Tibial artery (tissue), 4 donors: ENCODE measurements around the gene SOCS3.

Experiments used
- DNase-seq, 2 donors: peaks; one replicate each; pipeline ENCODE4 v3.0.0-alpha.2; 2019
- H3K27ac ChIP-seq, 2 donors: fragments of 200-600 bp; sonication (generic) in 1 of 2; 1 replicate in 1 of 2; 2 replicates in 1 of 2; pipeline ENCODE4 v1.5.1; 2018 to 2019; ENCODE audit warnings: mild to moderate bottlenecking in 1 of 2
- H3K27me3 ChIP-seq, 2 donors: fragments of 200-600 bp; sonication (generic) in 1 of 2; one replicate each; pipeline versions ENCODE4 v1.5.1 to v1.6.0; 2016 to 2019
- H3K36me3 ChIP-seq, 3 donors: fragments of 200-600 bp; sonication (generic) in 2 of 3; one replicate each; pipeline ENCODE4 v1.5.1; 2016 to 2019; ENCODE audit warnings: mild to moderate bottlenecking in 2 of 3
- H3K4me1 ChIP-seq, 4 donors: fragments of 200-600 bp; sonication (generic) in 2 of 4; 1 replicate in 3 of 4; 2 replicates in 1 of 4; pipeline ENCODE4 v1.5.1; 2016 to 2019
- H3K4me3 ChIP-seq, 2 donors: fragments of 200-600 bp; sonication (generic) in 1 of 2; 1 replicate in 1 of 2; 2 replicates in 1 of 2; pipeline ENCODE4 v1.5.1; 2018 to 2019; ENCODE audit warnings: mild to moderate bottlenecking in 2 of 2
- H3K9me3 ChIP-seq, 3 donors: fragments of 200-600 bp; sonication (generic) in 1 of 3; one replicate each; pipeline ENCODE4 v1.5.1; 2016 to 2019
- CTCF ChIP-seq, 2 experiments: fragments of 200-600 bp in 1 of 2; fragments of 450-650 bp in 1 of 2; IDR thresholded peaks; one replicate each; pipeline ENCODE4 v1.5.1; 2017 to 2019; ENCODE audit warnings: antibody characterized with exemption in 2 of 2, mild to moderate bottlenecking in 1 of 2, moderate library complexity in 1 of 2
- intact Hi-C: fragments of 100-400 bp; cut with DNase I; formaldehyde crosslinking; loops from one replicate; pipeline ENCODE4 v1.15.0; 2023; ENCODE audit warnings: low total_unique reads

SOCS3 gene

DNA sequence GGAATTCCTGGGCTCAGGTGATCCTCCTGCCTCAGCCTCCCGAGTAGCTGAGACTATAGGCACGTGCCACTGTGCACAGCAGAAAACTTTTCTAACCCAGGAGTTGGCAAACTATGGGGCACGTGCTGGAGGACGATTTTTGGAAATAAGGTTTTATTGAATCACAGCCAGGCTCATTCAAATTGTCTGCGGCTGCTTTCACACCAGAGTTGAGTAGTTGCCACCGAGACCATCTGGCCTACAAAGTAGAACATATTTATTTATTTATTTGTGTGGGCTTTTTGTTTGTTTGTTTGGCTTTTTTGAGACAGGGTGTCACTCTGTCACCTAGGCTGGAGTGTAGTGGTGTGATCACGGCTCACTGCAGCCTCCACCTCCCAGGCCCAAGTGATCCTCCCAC, 11.2 kb upstream of the SOCS3 start:
- intact Hi-C loops = no loop called here
- H3K9me3 ChIP-seq = no peaks in the 10 kb centered on the region
- no peak for DNase-seq
- TF ChIP-seq CTCF (IDR thresholded peaks at IDR 0.05) = no peak
- H3K27me3 ChIP-seq = no peaks in the 10 kb centered on the region
- H3K36me3 ChIP-seq = no peaks in the 10 kb centered on the region
- H3K27ac ChIP-seq = no peak overlapping the region
- H3K4me3 ChIP-seq = no peak overlapping the region
- peaks cover 0 to 16% (median 11%) of the 10 kb centered on the region in 4 donors for H3K4me1 ChIP-seq

DNA sequence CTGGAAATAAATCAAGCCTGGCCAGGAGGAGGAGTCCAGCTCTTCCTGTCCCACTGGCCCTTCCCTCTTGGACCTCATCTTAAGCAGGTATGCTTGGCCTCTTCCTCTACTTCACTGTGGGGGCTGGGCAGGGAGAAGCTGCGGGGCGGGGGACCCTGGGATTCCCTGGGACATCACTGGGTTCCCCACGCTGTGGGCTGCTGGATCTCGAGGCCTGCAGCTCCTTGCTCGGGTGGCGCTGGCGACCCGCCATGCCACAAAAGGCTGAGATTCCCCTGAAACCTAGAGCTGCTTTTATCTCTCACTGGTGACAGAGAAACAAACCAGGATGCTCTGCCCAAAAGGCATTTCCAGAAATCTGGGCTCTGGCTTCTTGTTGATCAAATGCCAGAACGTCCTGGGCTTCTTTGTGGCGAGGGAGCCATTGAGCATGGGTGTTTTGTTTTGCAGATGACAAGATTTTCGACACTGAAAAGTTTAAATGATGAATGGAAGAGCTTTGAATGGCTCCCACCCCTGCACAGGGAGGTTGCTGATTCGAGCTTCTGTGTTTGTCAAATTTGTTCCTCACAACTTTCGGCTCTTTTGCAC, 10.0 kb upstream of the SOCS3 start:
- intact Hi-C loops = no loop called here
- Histone ChIP-seq H3K4me3 (no peak overlapping the region), H3K27ac (no peak overlapping the region), H3K9me3 (no peaks in the 10 kb centered on the region), H3K36me3 (no peaks in the 10 kb centered on the region), H3K4me1 (peaks cover 0 to 19% (median 17%) of the 10 kb centered on the region in 4 donors), H3K27me3 (no peaks in the 10 kb centered on the region)
- DNase-seq = no peak
- TF ChIP-seq CTCF (IDR thresholded peaks at IDR 0.05) = no peak

GRCh38 chr17:78368854-78369495, 9.1 kb upstream of the SOCS3 start:
- no peak for DNase-seq
- intact Hi-C loops = no loop called here
- Histone ChIP-seq H3K36me3 (no peaks in the 10 kb centered on the region), H3K27ac (no peak overlapping the region), H3K9me3 (no peaks in the 10 kb centered on the region), H3K4me1 (peaks cover 0 to 19% (median 17%) of the 10 kb centered on the region in 4 donors), H3K4me3 (no peak overlapping the region), H3K27me3 (no peaks in the 10 kb centered on the region)
- TF ChIP-seq CTCF (IDR thresholded peaks at IDR 0.05) = no peak

DNA sequence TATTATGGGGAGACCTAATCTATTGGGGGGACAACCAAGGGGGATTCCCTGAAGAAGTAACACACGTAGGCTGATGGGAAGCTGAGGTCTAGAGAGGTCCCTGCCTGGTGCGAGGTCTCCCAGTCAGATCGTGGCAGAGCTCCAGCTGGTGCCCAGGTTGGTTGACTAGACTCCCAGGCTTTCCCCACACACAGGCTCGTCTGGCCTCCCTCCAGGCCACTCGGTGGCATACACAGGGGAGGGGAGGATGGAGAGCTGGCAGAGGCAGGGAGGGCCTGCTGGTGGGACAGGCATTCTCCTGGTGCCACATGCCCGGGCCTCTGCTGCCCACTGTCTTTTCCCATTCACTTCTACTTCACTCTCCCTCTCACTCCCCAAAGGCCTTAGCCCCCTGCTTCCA, 8.5 kb upstream of the SOCS3 start:
- TF ChIP-seq CTCF (IDR thresholded peaks at IDR 0.05) = no peak
- H3K36me3 ChIP-seq = no peaks in the 10 kb centered on the region
- no peaks in the 10 kb centered on the region for H3K27me3 ChIP-seq
- H3K27ac ChIP-seq = no peak overlapping the region
- H3K9me3 ChIP-seq = no peaks in the 10 kb centered on the region
- DNase-seq = no peak
- peaks cover 0 to 19% (median 17%) of the 10 kb centered on the region in 4 donors for H3K4me1 ChIP-seq
- no peak overlapping the region for H3K4me3 ChIP-seq
- intact Hi-C loops = no loop called here

DNA sequence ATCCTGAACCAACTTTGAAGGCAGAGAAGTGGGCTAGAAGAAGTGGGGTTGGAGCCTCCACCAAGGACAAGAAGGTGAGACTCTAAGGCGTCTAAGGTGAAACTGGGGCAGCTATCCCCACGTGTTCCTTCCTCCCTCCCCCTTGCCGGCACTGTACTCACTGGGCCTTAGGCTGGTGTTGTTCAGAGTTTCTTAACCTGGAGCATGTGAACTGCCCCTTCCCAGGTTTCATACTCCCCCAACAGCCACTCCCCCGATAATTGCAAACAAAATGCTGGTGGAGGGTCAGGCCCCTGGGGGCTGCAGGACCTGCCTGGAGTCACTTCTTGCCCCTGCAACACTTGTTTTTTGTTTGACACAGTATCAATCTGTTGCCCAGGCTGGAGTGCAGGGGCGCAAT, 7.3 kb upstream of the SOCS3 start:
- Histone ChIP-seq H3K36me3 (no peaks in the 10 kb centered on the region), H3K27me3 (no peaks in the 10 kb centered on the region), H3K9me3 (no peaks in the 10 kb centered on the region), H3K4me1 (peaks cover 0 to 19% (median 17%) of the 10 kb centered on the region in 4 donors), H3K4me3 (no peak overlapping the region), H3K27ac (no peak overlapping the region)
- intact Hi-C loops = no loop called here
- no peak for TF ChIP-seq CTCF (IDR thresholded peaks at IDR 0.05)
- DNase-seq = no peak
